ENCODE data around the gene DEDD2.

- TF ChIP-seq RAD21 (IDR thresholded peaks at IDR 0.05; ENCODE audit: low read depth), result no peak
- TF ChIP-seq FOSL1 (IDR thresholded peaks at IDR 0.05; ENCODE audit: low read depth), result no peak
- no peak for TF ChIP-seq CTCF (IDR thresholded peaks at IDR 0.05 in 2 of 3, conservative IDR thresholded peaks at IDR 0.05 in 1 of 3; ENCODE audit: borderline replicate concordance in 1 of 3, insufficient read depth in 1 of 3, low read depth in 2 of 3, low read length in 2 of 3)
- no peak for TF ChIP-seq POLR2AphosphoS5 (IDR thresholded peaks at IDR 0.05; ENCODE audit: low read depth, low read length)
- TF ChIP-seq, protein P1, sequence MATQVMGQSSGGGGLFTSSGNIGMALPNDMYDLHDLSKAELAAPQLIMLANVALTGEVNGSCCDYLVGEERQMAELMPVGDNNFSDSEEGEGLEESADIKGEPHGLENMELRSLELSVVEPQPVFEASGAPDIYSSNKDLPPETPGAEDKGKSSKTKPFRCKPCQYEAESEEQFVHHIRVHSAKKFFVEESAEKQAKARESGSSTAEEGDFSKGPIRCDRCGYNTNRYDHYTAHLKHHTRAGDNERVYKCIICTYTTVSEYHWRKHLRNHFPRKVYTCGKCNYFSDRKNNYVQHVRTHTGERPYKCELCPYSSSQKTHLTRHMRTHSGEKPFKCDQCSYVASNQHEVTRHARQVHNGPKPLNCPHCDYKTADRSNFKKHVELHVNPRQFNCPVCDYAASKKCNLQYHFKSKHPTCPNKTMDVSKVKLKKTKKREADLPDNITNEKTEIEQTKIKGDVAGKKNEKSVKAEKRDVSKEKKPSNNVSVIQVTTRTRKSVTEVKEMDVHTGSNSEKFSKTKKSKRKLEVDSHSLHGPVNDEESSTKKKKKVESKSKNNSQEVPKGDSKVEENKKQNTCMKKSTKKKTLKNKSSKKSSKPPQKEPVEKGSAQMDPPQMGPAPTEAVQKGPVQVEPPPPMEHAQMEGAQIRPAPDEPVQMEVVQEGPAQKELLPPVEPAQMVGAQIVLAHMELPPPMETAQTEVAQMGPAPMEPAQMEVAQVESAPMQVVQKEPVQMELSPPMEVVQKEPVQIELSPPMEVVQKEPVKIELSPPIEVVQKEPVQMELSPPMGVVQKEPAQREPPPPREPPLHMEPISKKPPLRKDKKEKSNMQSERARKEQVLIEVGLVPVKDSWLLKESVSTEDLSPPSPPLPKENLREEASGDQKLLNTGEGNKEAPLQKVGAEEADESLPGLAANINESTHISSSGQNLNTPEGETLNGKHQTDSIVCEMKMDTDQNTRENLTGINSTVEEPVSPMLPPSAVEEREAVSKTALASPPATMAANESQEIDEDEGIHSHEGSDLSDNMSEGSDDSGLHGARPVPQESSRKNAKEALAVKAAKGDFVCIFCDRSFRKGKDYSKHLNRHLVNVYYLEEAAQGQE (IDR thresholded peaks at IDR 0.05; ENCODE audit: low read depth), result no peak
- no peak for TF ChIP-seq POLR2A (IDR thresholded peaks at IDR 0.05; ENCODE audit: borderline replicate concordance, extremely low read depth, insufficient read depth, insufficient read length)
- no peak for TF ChIP-seq EZH2 (IDR thresholded peaks at IDR 0.05)
- TF ChIP-seq YY1 (IDR thresholded peaks at IDR 0.05; ENCODE audit: extremely low read depth, insufficient replicate concordance, low read depth, low read length), result no peak
- TF ChIP-seq EGR1 (IDR thresholded peaks at IDR 0.05; ENCODE audit: low read depth), result no peak
- no peak for TF ChIP-seq ZNF274 (IDR thresholded peaks at IDR 0.05; ENCODE audit: low read depth, low read length)
- TF ChIP-seq, protein P2, sequence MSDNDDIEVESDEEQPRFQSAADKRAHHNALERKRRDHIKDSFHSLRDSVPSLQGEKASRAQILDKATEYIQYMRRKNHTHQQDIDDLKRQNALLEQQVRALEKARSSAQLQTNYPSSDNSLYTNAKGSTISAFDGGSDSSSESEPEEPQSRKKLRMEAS (IDR thresholded peaks at IDR 0.05), result no peak
- TF ChIP-seq SRF (IDR thresholded peaks at IDR 0.05; ENCODE audit: low read depth), result no peak
- TF ChIP-seq EZH2phosphoT487 (IDR thresholded peaks at IDR 0.05; ENCODE audit: borderline replicate concordance), result no peak
- TF ChIP-seq SIN3A (IDR thresholded peaks at IDR 0.05; ENCODE audit: low read depth), result no peak
These were observed 65.4 kb downstream of the DEDD2 start for GRCh38 chr19:42151782-42152684.
